Natural killer cell treated with Interleukin-12 subunit alpha and Interleukin-12 subunit beta and Interleukin-15 and Interleukin-18, amount 100 ng/mL, for 72 hours (primary cell): ENCODE results near the gene ADGRF1. TPM values are rescaled to one million over a fixed set of nuclear protein-coding genes. Genes with fewer than 3 reads are reported as not detected.
A peak's percentile ranks its signal among the peaks of the same experiment; 100 is the strongest.

Experiments
- ATAC-seq, 2 donors: fragments of 150-1000 bp; cut with Tn5 transposase in 1 of 2; sonication (Bioruptor Pico), chemical (Tn5 transposase) in 1 of 2; 2 replicates each; pipeline ENCODE4 v1.10.0; 2021
- DNase-seq: peaks from one replicate; pipeline ENCODE4 v3.0.0; 2022; ENCODE audit warnings: low spot score
- H3K27ac Mint-ChIP-seq, 2 donors: 1 replicate in 1 of 2; 2 replicates in 1 of 2; pipeline ENCODE4 v1.8.0; 2022; ENCODE audit warnings: mixed read lengths in 2 of 2, mild to moderate bottlenecking in 1 of 2, moderate library complexity in 1 of 2
- H3K27me3 Mint-ChIP-seq, 2 donors: 1 replicate in 1 of 2; 2 replicates in 1 of 2; pipeline ENCODE4 v1.8.0; 2022; ENCODE audit warnings: mixed read lengths in 2 of 2
- H3K36me3 Mint-ChIP-seq: one replicate; pipeline ENCODE4 v1.8.0; 2022; ENCODE audit warnings: mixed read lengths
- H3K4me1 Mint-ChIP-seq, 2 donors: 1 replicate in 1 of 2; 2 replicates in 1 of 2; pipeline ENCODE4 v1.8.0; 2022; ENCODE audit warnings: low read depth in 2 of 2, mixed read lengths in 2 of 2, mild to moderate bottlenecking in 1 of 2
- H3K4me3 Mint-ChIP-seq: one replicate; pipeline ENCODE4 v1.8.0; 2022; ENCODE audit warnings: mixed read lengths
- H3K9me3 Mint-ChIP-seq: 2 replicates; pipeline ENCODE4 v1.8.0; 2022; ENCODE audit warnings: mixed read lengths
- total RNA-seq, 2 donors: library from RNA; stranded (reverse); gene quantifications; one replicate each; pipeline ENCODE4 v1.2.3, GENCODE V29; 2022

The ADGRF1 gene
- total RNA-seq, 2 donors from 2014 or later = not detected

GRCh38 chr6:47026679-47027078 is 15.5 kb downstream of the ADGRF1 start:
- H3K27me3 Mint-ChIP-seq = peaks cover 6 to 7% of the 10 kb centered on the region in 2 donors

GRCh38 chr6:47023573-47023972 is 18.6 kb downstream of the ADGRF1 start:
- Mint-ChIP-seq H3K27me3 (peaks cover 4 to 7% of the 10 kb centered on the region in 2 donors), H3K9me3 (no peaks in the 10 kb centered on the region), H3K4me1 (no peaks in the 10 kb centered on the region), H3K36me3 (no peaks in the 10 kb centered on the region), H3K27ac (no peak overlapping the region), H3K4me3 (no peak overlapping the region)
- no peak for ATAC-seq
- no peak for DNase-seq

More at GRCh38 chr6:47026679-47027078, 15.5 kb downstream of the ADGRF1 start:
- DNase-seq = no peak
- Mint-ChIP-seq H3K36me3 (no peaks in the 10 kb centered on the region), H3K27ac (no peak overlapping the region), H3K9me3 (no peaks in the 10 kb centered on the region), H3K4me3 (no peak overlapping the region), H3K4me1 (no peaks in the 10 kb centered on the region)
- no peak for ATAC-seq

GRCh38 chr6:47022191-47022590 is 19.9 kb downstream of the ADGRF1 start:
- Mint-ChIP-seq H3K9me3 (no peaks in the 10 kb centered on the region), H3K27me3 (peaks cover 4 to 7% of the 10 kb centered on the region in 2 donors), H3K27ac (no peak overlapping the region), H3K36me3 (no peaks in the 10 kb centered on the region), H3K4me3 (no peak overlapping the region), H3K4me1 (no peaks in the 10 kb centered on the region)
- DNase-seq (no peak), ATAC-seq (no peak)

GRCh38 chr6:47019941-47020340 is 22.2 kb downstream of the ADGRF1 start:
- Mint-ChIP-seq H3K9me3 (no peaks in the 10 kb centered on the region), H3K4me1 (no peaks in the 10 kb centered on the region), H3K36me3 (no peaks in the 10 kb centered on the region), H3K4me3 (no peak overlapping the region), H3K27ac (no peak overlapping the region), H3K27me3 (peaks cover 4 to 7% of the 10 kb centered on the region in 2 donors)
- DNase-seq (no peak), ATAC-seq (no peak)

- Mint-ChIP-seq H3K4me1 (no peaks in the 10 kb centered on the region), H3K36me3 (no peaks in the 10 kb centered on the region), H3K27ac (no peak overlapping the region), H3K4me3 (no peak overlapping the region), H3K9me3 (peaks cover 11% of the 10 kb centered on the region), H3K27me3 (peaks cover 2 to 7% of the 10 kb centered on the region in 2 donors)
- ATAC-seq (no peak), DNase-seq (no peak)
Observed at GRCh38 chr6:47016909-47017308, 25.2 kb downstream of the ADGRF1 start.

GRCh38 chr6:47016261-47016660 is 25.9 kb downstream of the ADGRF1 start:
- DNase-seq (no peak), ATAC-seq (no peak)
- H3K4me1 Mint-ChIP-seq = no peaks in the 10 kb centered on the region
- no peak overlapping the region for H3K27ac Mint-ChIP-seq
- H3K36me3 Mint-ChIP-seq = no peaks in the 10 kb centered on the region
- H3K4me3 Mint-ChIP-seq = no peak overlapping the region
- peaks cover 11% of the 10 kb centered on the region for H3K9me3 Mint-ChIP-seq
- peaks cover 2 to 7% of the 10 kb centered on the region in 2 donors for H3K27me3 Mint-ChIP-seq

GRCh38 chr6:47014401-47014800 is 27.7 kb downstream of the ADGRF1 start:
- ATAC-seq (peak in 1 of 2 donors; percentile 49), DNase-seq (no peak)
- no peak overlapping the region for H3K4me3 Mint-ChIP-seq
- H3K27ac Mint-ChIP-seq = no peak overlapping the region
- H3K27me3 Mint-ChIP-seq = peaks cover 1 to 2% of the 10 kb centered on the region in 2 donors
- no peaks in the 10 kb centered on the region for H3K4me1 Mint-ChIP-seq
- no peaks in the 10 kb centered on the region for H3K36me3 Mint-ChIP-seq
- peaks cover 12% of the 10 kb centered on the region for H3K9me3 Mint-ChIP-seq

GRCh38 chr6:47009583-47009982 is 32.5 kb downstream of the ADGRF1 start:
- H3K4me3 Mint-ChIP-seq = no peak overlapping the region
- DNase-seq (no peak), ATAC-seq (no peak)
- H3K4me1 Mint-ChIP-seq = no peaks in the 10 kb centered on the region
- no peak overlapping the region for H3K27ac Mint-ChIP-seq
- peaks cover 16% of the 10 kb centered on the region for H3K9me3 Mint-ChIP-seq
- H3K36me3 Mint-ChIP-seq = no peaks in the 10 kb centered on the region
- peaks cover 4 to 7% of the 10 kb centered on the region in 2 donors for H3K27me3 Mint-ChIP-seq

- Mint-ChIP-seq H3K27me3 (peaks cover 2 to 15% of the 10 kb centered on the region in 2 donors), H3K9me3 (peaks cover 8% of the 10 kb centered on the region), H3K27ac (no peak overlapping the region), H3K4me3 (no peak overlapping the region), H3K4me1 (no peaks in the 10 kb centered on the region), H3K36me3 (no peaks in the 10 kb centered on the region)
- no peak for DNase-seq
- ATAC-seq = no peak
Observed at GRCh38 chr6:47008397-47008763, 33.8 kb downstream of the ADGRF1 start.

GRCh38 chr6:47007657-47008396 is 34.3 kb downstream of the ADGRF1 start:
- no peak overlapping the region for H3K27ac Mint-ChIP-seq
- peaks cover 2 to 18% of the 10 kb centered on the region in 2 donors for H3K27me3 Mint-ChIP-seq
- DNase-seq = no peak
- no peaks in the 10 kb centered on the region for H3K4me1 Mint-ChIP-seq
- no peaks in the 10 kb centered on the region for H3K36me3 Mint-ChIP-seq
- no peak overlapping the region for H3K4me3 Mint-ChIP-seq
- peaks cover 8% of the 10 kb centered on the region for H3K9me3 Mint-ChIP-seq
- no peak for ATAC-seq

- peaks cover 5% of the 10 kb centered on the region for H3K9me3 Mint-ChIP-seq
- no peak for DNase-seq
- H3K4me1 Mint-ChIP-seq = no peaks in the 10 kb centered on the region
- H3K36me3 Mint-ChIP-seq = no peaks in the 10 kb centered on the region
- ATAC-seq = no peak
- no peak overlapping the region for H3K4me3 Mint-ChIP-seq
- H3K27me3 Mint-ChIP-seq = peaks cover 4 to 22% of the 10 kb centered on the region in 2 donors
- H3K27ac Mint-ChIP-seq = no peak overlapping the region
Observed at GRCh38 chr6:47005486-47005885, 36.6 kb downstream of the ADGRF1 start.

GRCh38 chr6:47004463-47004862 is 37.7 kb downstream of the ADGRF1 start:
- Mint-ChIP-seq H3K36me3 (no peaks in the 10 kb centered on the region), H3K4me3 (no peak overlapping the region), H3K4me1 (no peaks in the 10 kb centered on the region), H3K27ac (no peak overlapping the region), H3K9me3 (peaks cover 4% of the 10 kb centered on the region), H3K27me3 (peaks cover 4 to 22% of the 10 kb centered on the region in 2 donors)
- ATAC-seq (no peak), DNase-seq (no peak)

- no peak overlapping the region for H3K27ac Mint-ChIP-seq
- no peak overlapping the region for H3K4me3 Mint-ChIP-seq
- no peaks in the 10 kb centered on the region for H3K9me3 Mint-ChIP-seq
- no peaks in the 10 kb centered on the region for H3K36me3 Mint-ChIP-seq
- peaks cover 4 to 32% of the 10 kb centered on the region in 2 donors for H3K27me3 Mint-ChIP-seq
- no peaks in the 10 kb centered on the region for H3K4me1 Mint-ChIP-seq
- no peak for ATAC-seq
- DNase-seq = no peak
Observed at GRCh38 chr6:47000842-47001241, 41.3 kb downstream of the ADGRF1 start.

GRCh38 chr6:46998436-46999017 is 43.6 kb downstream of the ADGRF1 start:
- DNase-seq = no peak
- Mint-ChIP-seq H3K36me3 (no peaks in the 10 kb centered on the region), H3K4me1 (no peaks in the 10 kb centered on the region), H3K27me3 (peaks cover 17 to 44% of the 10 kb centered on the region in 2 donors), H3K9me3 (no peaks in the 10 kb centered on the region), H3K27ac (no peak overlapping the region), H3K4me3 (no peak overlapping the region)
- no peak for ATAC-seq
